ENCODE measurements around the gene FER. TPM values are rescaled to one million over a fixed set of nuclear protein-coding genes. Genes with fewer than 3 reads are reported as not detected.
"Not testable (repeated sequence)": the region's sequence is repeated elsewhere in the genome, so short reads cannot be mapped to it uniquely, and the experiment has no call there.

FER gene
- total and polyA plus RNA-seq, 2 of the 13 experiments (the other 11 are each of a cell fraction or from before 2014, with no cell fraction given) = 7.9 to 29.0 TPM

DNA sequence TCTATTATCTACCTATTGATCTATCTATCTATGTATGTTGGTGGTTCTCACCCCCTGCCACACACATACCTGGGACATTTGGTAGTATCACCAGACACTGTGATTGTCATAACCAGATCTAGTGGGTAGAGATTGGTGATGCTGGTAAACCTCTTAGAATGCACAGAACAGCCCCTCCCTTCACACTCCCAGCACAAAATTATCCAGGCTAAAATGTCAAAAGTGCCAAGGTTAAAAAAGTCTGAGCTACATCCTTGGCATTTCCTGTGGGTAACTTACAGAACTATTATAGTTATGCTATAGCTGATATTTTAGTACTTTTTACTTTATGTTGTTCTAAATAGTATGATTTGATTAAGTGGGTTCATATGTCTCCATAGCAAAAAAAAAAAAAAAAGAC is 151.0 kb downstream of the FER start:
- no peak for FAIRE-seq
- H4K20me1 ChIP-seq (ENCODE audit: insufficient read depth, low read length) = no peaks in the 10 kb centered on the region
- ChIA-PET POLR2A (no interaction called here), CTCF (ENCODE audit: low intra/inter-chr PET ratio, low total read pairs) (no interaction called here)
- no peaks in the 10 kb centered on the region for H3K36me3 ChIP-seq (replicated peaks in 1 of 2; ENCODE audit: control insufficient read depth in 1 of 2, insufficient read depth in 2 of 2, low read length in 2 of 2)
- no peak overlapping the region for H3K4me2 ChIP-seq (ENCODE audit: low read depth, low read length)
- BruUV-seq (replicated peaks) = no TSS peak
- H3K9me3 ChIP-seq (ENCODE audit: low read length) = no peaks in the 10 kb centered on the region
- no peak overlapping the region for H2AFZ ChIP-seq (ENCODE audit: low read length)
- no peak overlapping the region for H3K9ac ChIP-seq (ENCODE audit: insufficient read depth, low read depth, low read length)
- DNase-seq (ENCODE audit: low spot score) = no peak
- H3K4me3 ChIP-seq (replicated peaks in 1 of 3; ENCODE audit: insufficient read depth in 1 of 3, low read depth in 2 of 3, low read length in 3 of 3) = no peak overlapping the region
- H3K27me3 ChIP-seq (ENCODE audit: control insufficient read depth in 1 of 2, insufficient read depth in 2 of 2, low read length in 2 of 2) = no peaks in the 10 kb centered on the region
- in situ Hi-C loops (cut with HindIII; ENCODE audit: extremely low pct_ligation_motif_present, low pct_unique_long_range_greater_than_20kb) = no loop called here
- TF ChIP-seq ZNF256 (CRISPR knock-in tag; conservative IDR thresholded peaks at IDR 0.05) = no peak
- no peak for TF ChIP-seq ZNF33B (CRISPR knock-in tag; IDR thresholded peaks at IDR 0.05)
- no peak for TF ChIP-seq ZNF431 (CRISPR knock-in tag; IDR thresholded peaks at IDR 0.05; ENCODE audit: borderline replicate concordance, low read depth)
- TF ChIP-seq ZUFSP (CRISPR knock-in tag; IDR thresholded peaks at IDR 0.05; ENCODE audit: borderline replicate concordance) = no peak
- no peak for TF ChIP-seq ZNF766 (CRISPR knock-in tag; IDR thresholded peaks at IDR 0.05; ENCODE audit: borderline replicate concordance)
- TF ChIP-seq, protein P1, sequence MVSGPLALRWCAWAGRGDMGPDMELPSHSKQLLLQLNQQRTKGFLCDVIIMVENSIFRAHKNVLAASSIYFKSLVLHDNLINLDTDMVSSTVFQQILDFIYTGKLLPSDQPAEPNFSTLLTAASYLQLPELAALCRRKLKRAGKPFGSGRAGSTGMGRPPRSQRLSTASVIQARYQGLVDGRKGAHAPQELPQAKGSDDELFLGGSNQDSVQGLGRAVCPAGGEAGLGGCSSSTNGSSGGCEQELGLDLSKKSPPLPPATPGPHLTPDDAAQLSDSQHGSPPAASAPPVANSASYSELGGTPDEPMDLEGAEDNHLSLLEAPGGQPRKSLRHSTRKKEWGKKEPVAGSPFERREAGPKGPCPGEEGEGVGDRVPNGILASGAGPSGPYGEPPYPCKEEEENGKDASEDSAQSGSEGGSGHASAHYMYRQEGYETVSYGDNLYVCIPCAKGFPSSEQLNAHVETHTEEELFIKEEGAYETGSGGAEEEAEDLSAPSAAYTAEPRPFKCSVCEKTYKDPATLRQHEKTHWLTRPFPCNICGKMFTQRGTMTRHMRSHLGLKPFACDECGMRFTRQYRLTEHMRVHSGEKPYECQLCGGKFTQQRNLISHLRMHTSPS (CRISPR knock-in tag; IDR thresholded peaks at IDR 0.05; ENCODE audit: low read depth) = no peak
- TF ChIP-seq, protein P2, sequence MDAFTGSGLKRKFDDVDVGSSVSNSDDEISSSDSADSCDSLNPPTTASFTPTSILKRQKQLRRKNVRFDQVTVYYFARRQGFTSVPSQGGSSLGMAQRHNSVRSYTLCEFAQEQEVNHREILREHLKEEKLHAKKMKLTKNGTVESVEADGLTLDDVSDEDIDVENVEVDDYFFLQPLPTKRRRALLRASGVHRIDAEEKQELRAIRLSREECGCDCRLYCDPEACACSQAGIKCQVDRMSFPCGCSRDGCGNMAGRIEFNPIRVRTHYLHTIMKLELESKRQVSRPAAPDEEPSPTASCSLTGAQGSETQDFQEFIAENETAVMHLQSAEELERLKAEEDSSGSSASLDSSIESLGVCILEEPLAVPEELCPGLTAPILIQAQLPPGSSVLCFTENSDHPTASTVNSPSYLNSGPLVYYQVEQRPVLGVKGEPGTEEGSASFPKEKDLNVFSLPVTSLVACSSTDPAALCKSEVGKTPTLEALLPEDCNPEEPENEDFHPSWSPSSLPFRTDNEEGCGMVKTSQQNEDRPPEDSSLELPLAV (CRISPR knock-in tag; conservative IDR thresholded peaks at IDR 0.05; ENCODE audit: low read depth) = no peak
- TF ChIP-seq PITX1 (CRISPR knock-in tag; IDR thresholded peaks at IDR 0.05) = no peak
- TF ChIP-seq SMARCE1 (IDR thresholded peaks at IDR 0.05; ENCODE audit: borderline replicate concordance) = no peak
- TF ChIP-seq DDIT3 (CRISPR knock-in tag; IDR thresholded peaks at IDR 0.05) = no peak
- TF ChIP-seq PHF8 (CRISPR knock-in tag; IDR thresholded peaks at IDR 0.05) = no peak
- TF ChIP-seq, protein P3, sequence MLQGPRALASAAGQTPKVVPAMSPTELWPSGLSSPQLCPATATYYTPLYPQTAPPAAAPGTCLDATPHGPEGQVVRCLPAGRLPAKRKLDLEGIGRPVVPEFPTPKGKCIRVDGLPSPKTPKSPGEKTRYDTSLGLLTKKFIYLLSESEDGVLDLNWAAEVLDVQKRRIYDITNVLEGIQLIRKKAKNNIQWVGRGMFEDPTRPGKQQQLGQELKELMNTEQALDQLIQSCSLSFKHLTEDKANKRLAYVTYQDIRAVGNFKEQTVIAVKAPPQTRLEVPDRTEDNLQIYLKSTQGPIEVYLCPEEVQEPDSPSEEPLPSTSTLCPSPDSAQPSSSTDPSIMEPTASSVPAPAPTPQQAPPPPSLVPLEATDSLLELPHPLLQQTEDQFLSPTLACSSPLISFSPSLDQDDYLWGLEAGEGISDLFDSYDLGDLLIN (CRISPR knock-in tag; IDR thresholded peaks at IDR 0.05; ENCODE audit: borderline replicate concordance) = no peak
- no peak for TF ChIP-seq ZSCAN30 (CRISPR knock-in tag; IDR thresholded peaks at IDR 0.05)
- intact Hi-C loops (cut with micrococcal nuclease; ENCODE audit: unreplicated experiment) = no loop called here
- H3K27ac ChIP-seq (ENCODE audit: extremely low read length, insufficient read depth, low read length) = no peak overlapping the region
- no peaks in the 10 kb centered on the region for H3K79me2 ChIP-seq (ENCODE audit: insufficient read depth, low read length)
- ATAC-seq = no peak
- peaks cover 8% of the 10 kb centered on the region; the same call in 1 of the 2 replicates for H3K4me1 ChIP-seq (ENCODE audit: insufficient read depth, low read length)

- intact Hi-C loops (cut with micrococcal nuclease; ENCODE audit: unreplicated experiment); H3K9me3 ChIP-seq (ENCODE audit: low read length); FAIRE-seq; H2AFZ ChIP-seq (ENCODE audit: low read length); CTCF ChIA-PET (ENCODE audit: low intra/inter-chr PET ratio, low total read pairs); in situ Hi-C loops (cut with HindIII; ENCODE audit: extremely low pct_ligation_motif_present, low pct_unique_long_range_greater_than_20kb); H3K4me2 ChIP-seq (ENCODE audit: low read depth, low read length); ATAC-seq; H3K27ac ChIP-seq (ENCODE audit: extremely low read length, insufficient read depth, low read length); H3K36me3 ChIP-seq (replicated peaks in 1 of 2; ENCODE audit: control insufficient read depth in 1 of 2, insufficient read depth in 2 of 2, low read length in 2 of 2); DNase-seq (ENCODE audit: low spot score); H3K9ac ChIP-seq (ENCODE audit: insufficient read depth, low read depth, low read length); BruUV-seq (replicated peaks); H4K20me1 ChIP-seq (ENCODE audit: insufficient read depth, low read length); H3K4me3 ChIP-seq (replicated peaks in 1 of 3; ENCODE audit: insufficient read depth in 1 of 3, low read depth in 2 of 3, low read length in 3 of 3); H3K27me3 ChIP-seq (ENCODE audit: control insufficient read depth in 1 of 2, insufficient read depth in 2 of 2, low read length in 2 of 2); H3K79me2 ChIP-seq (ENCODE audit: insufficient read depth, low read length); POLR2A ChIA-PET; H3K4me1 ChIP-seq (ENCODE audit: insufficient read depth, low read length): not testable (repeated sequence)
- 93% methylated on average over 6 of the region's 6 CpGs for WGBS (ENCODE audit: low lambda C conversion rate)
These were observed 151.5 kb downstream of the FER start for GRCh38 chr5:108899244-108899643.

All from HepG2 (cell line).